Natural killer cell (primary cell): Measurements from ENCODE around the gene RNF220. TPM values are rescaled to one million over a fixed set of nuclear protein-coding genes. Genes with fewer than 3 reads are reported as not detected.

Experiments
- ATAC-seq, 3 donors: fragments of 150-1000 bp in 2 of 3; fragments of 200-7000 bp in 1 of 3; cut with Tn5 transposase; 1 replicate in 1 of 3; 2 replicates in 2 of 3; pipeline ENCODE4 v1.10.0; 2021; ENCODE audit warnings: mild to moderate bottlenecking in 2 of 3, moderate library complexity in 2 of 3
- DNase-seq, 2 donors: peaks; one replicate each; pipeline versions ENCODE4 v3.0.0 to v3.0.0-alpha.2; 2013 to 2021; ENCODE audit warnings: mixed read lengths in 1 of 2
- H3K27ac ChIP-seq: one replicate; pipeline ENCODE4 v1.5.1; 2013; ENCODE audit warnings: mild to moderate bottlenecking, low read length
- H3K27me3 ChIP-seq: one replicate; pipeline ENCODE4 v1.6.1; 2013; ENCODE audit warnings: low read length; ENCODE audit not compliant: control insufficient read depth, insufficient read depth
- H3K36me3 ChIP-seq: one replicate; pipeline ENCODE4 v1.6.1; 2013; ENCODE audit warnings: low read length; ENCODE audit not compliant: control insufficient read depth, insufficient read depth
- H3K4me1 ChIP-seq: one replicate; pipeline ENCODE4 v1.6.1; 2013; ENCODE audit warnings: low read length; ENCODE audit not compliant: control insufficient read depth, insufficient read depth
- H3K4me3 ChIP-seq: one replicate; pipeline ENCODE4 v1.5.1; 2013; ENCODE audit warnings: low read length
- H3K9me3 ChIP-seq: one replicate; pipeline ENCODE4 v1.6.1; 2013; ENCODE audit warnings: low read length; ENCODE audit not compliant: control insufficient read depth, insufficient read depth
- H3K27ac Mint-ChIP-seq, 2 donors: one replicate each; pipeline ENCODE4 v1.8.0; 2022; ENCODE audit warnings: mild to moderate bottlenecking in 2 of 2, mixed read lengths in 2 of 2, moderate library complexity in 1 of 2
- H3K27me3 Mint-ChIP-seq, 2 donors: one replicate each; pipeline ENCODE4 v1.8.0; 2022; ENCODE audit warnings: low read depth in 2 of 2, mixed read lengths in 2 of 2
- H3K36me3 Mint-ChIP-seq: one replicate; pipeline ENCODE4 v1.8.0; 2022; ENCODE audit warnings: mixed read lengths
- H3K4me1 Mint-ChIP-seq, 2 donors: one replicate each; pipeline ENCODE4 v1.8.0; 2022; ENCODE audit warnings: mixed read lengths in 2 of 2
- H3K4me3 Mint-ChIP-seq: one replicate; pipeline ENCODE4 v1.8.0; 2022; ENCODE audit warnings: mild to moderate bottlenecking, moderate library complexity, mixed read lengths
- H3K9me3 Mint-ChIP-seq, 2 donors: one replicate each; pipeline ENCODE4 v1.8.0; 2022; ENCODE audit warnings: mixed read lengths in 2 of 2
- WGBS: methylation state at CpG from one replicate; pipeline ENCODE4 v1.1.7; 2013; ENCODE audit warnings: missing lambda C conversion rate; ENCODE audit not compliant: insufficient coverage; 5-methylcytosine and 5-hydroxymethylcytosine counted together
- intact Hi-C: fragments of 100-400 bp; cut with micrococcal nuclease; formaldehyde crosslinking; loops from one replicate; pipeline ENCODE4 v1.14.2; 2022
- total RNA-seq, 4 donors: library from RNA; stranded (reverse); fragments of 120-200 nt in 1 of 4; gene quantifications; one replicate each; pipeline versions ENCODE4 v1.2.3 to v1.2.4, GENCODE V29; 2013 to 2022
- TF ChIP-seq, protein P1 (sequence below): fragments of 200-600 bp; IDR thresholded peaks from one replicate; pipeline ENCODE4 v1.8.0; 2022; ENCODE audit warnings: antibody characterized with exemption

Gene RNF220
- total RNA-seq, 3 donors from 2014 or later (not counting 1 experiment from before 2014, with no cell fraction given), result 88.5 to 107 (median 105) TPM

DNA sequence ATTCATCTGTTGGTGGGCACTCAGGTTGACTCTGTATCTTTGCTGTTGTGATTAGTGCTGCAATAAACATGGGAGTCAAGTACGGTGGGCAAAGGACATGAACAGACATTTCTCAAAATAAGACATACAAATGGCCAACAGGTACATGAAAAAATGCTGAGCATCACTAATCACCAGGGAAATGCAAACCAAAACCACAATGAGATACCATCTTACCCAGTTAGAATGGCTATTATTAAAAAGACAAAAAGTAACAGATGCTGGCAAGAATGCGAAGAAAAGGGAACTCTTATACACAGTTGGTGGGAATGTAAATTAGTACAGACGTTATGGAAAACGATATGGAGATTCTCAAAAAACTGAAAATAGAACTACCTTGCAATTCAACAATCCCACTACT lies 170.3 kb downstream of the RNF220 start:
- Histone ChIP-seq H3K27ac (no peak overlapping the region), H3K9me3 (no peaks in the 10 kb centered on the region), H3K36me3 (no peaks in the 10 kb centered on the region), H3K4me3 (no peak overlapping the region), H3K27me3 (no peaks in the 10 kb centered on the region), H3K4me1 (no peaks in the 10 kb centered on the region)
- Mint-ChIP-seq H3K4me3 (no peak overlapping the region), H3K36me3 (no peaks in the 10 kb centered on the region), H3K27ac (no peak overlapping the region), H3K4me1 (no peaks in the 10 kb centered on the region), H3K9me3 (no peaks in the 10 kb centered on the region), H3K27me3 (no peaks in the 10 kb centered on the region)
- 70% methylated on average over 2 of the region's 4 CpGs for WGBS
- TF ChIP-seq, protein P1, sequence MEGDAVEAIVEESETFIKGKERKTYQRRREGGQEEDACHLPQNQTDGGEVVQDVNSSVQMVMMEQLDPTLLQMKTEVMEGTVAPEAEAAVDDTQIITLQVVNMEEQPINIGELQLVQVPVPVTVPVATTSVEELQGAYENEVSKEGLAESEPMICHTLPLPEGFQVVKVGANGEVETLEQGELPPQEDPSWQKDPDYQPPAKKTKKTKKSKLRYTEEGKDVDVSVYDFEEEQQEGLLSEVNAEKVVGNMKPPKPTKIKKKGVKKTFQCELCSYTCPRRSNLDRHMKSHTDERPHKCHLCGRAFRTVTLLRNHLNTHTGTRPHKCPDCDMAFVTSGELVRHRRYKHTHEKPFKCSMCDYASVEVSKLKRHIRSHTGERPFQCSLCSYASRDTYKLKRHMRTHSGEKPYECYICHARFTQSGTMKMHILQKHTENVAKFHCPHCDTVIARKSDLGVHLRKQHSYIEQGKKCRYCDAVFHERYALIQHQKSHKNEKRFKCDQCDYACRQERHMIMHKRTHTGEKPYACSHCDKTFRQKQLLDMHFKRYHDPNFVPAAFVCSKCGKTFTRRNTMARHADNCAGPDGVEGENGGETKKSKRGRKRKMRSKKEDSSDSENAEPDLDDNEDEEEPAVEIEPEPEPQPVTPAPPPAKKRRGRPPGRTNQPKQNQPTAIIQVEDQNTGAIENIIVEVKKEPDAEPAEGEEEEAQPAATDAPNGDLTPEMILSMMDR, result no peak
- ATAC-seq (no peak), DNase-seq (no peak)
- intact Hi-C loops, result no loop called here

DNA sequence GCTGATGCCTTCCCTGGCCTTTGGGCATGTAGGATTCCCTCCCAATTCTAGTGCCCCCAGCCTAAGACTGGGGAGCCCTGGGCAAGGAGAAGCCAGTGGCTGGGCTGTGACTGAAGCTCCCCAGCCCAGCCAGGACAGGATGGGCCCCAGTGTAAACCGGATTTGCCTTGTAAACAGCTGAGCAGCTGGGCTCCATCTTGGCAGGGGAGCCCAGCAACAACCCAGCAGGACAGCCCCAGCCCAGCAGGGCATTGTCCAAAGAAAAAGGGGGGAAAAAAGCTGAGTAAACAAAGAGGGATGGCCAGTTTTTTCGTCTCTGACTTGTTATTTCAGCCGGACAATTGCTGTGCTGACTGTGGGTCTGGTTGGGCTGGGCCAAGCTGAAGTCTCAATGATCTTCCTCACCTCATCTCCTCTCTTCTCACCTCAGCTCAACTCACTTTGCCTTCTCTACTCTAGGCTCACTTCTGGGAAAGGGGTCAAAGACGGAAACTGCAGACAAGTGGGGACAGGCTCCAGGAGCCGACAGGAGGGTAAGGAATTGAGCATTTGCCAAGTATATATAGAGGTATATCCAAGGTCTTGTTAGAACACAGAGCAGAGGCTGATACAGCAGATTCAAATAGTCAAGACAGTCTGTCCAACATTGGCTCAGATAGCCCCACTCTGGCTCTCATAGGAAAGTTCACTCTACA lies 171.5 kb downstream of the RNF220 start:
- Histone ChIP-seq H3K4me3 (no peak overlapping the region), H3K36me3 (no peaks in the 10 kb centered on the region), H3K27me3 (no peaks in the 10 kb centered on the region), H3K4me1 (no peaks in the 10 kb centered on the region), H3K9me3 (no peaks in the 10 kb centered on the region), H3K27ac (no peak overlapping the region)
- no peak overlapping the region for H3K27ac Mint-ChIP-seq
- DNase-seq (no peak), ATAC-seq (no peak)
- H3K4me3 Mint-ChIP-seq, result no peak overlapping the region
- 87% methylated on average over 5 of the region's 5 CpGs for WGBS
- TF ChIP-seq, protein P1, result no peak
- no peaks in the 10 kb centered on the region for H3K27me3 Mint-ChIP-seq
- H3K4me1 Mint-ChIP-seq, result no peaks in the 10 kb centered on the region
- H3K9me3 Mint-ChIP-seq, result no peaks in the 10 kb centered on the region
- intact Hi-C loops, result no loop called here
- no peaks in the 10 kb centered on the region for H3K36me3 Mint-ChIP-seq

DNA sequence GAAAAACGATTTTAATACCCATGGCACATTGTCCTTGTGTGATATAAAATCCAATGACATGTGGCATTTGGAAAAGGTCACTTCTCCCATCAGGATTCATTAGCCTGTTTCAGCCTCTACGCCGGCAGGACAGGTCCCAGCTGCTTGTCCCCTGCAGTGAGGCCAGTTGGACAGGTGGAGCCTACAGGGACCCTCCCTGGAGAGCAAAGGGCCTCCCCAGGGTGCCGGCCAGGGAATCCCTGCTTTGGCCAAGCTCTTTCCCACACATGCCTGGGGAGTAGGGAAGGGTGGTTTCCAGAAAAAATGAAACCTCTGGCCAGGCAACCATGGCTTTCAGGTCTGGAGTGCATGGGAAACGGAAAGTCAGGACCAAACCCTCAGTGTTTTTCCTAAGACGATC lies 176.2 kb downstream of the RNF220 start:
- Mint-ChIP-seq H3K27ac (no peak overlapping the region), H3K36me3 (no peaks in the 10 kb centered on the region), H3K27me3 (no peaks in the 10 kb centered on the region), H3K4me3 (no peak overlapping the region), H3K4me1 (no peaks in the 10 kb centered on the region), H3K9me3 (no peaks in the 10 kb centered on the region)
- TF ChIP-seq, protein P1, result no peak
- Histone ChIP-seq H3K4me1 (no peaks in the 10 kb centered on the region), H3K4me3 (no peak overlapping the region), H3K36me3 (no peaks in the 10 kb centered on the region), H3K27ac (no peak overlapping the region), H3K9me3 (no peaks in the 10 kb centered on the region), H3K27me3 (no peaks in the 10 kb centered on the region)
- intact Hi-C loops, result no loop called here
- no peak for DNase-seq
- no peak for ATAC-seq
- WGBS, result 89% methylated on average over 6 of the region's 6 CpGs

DNA sequence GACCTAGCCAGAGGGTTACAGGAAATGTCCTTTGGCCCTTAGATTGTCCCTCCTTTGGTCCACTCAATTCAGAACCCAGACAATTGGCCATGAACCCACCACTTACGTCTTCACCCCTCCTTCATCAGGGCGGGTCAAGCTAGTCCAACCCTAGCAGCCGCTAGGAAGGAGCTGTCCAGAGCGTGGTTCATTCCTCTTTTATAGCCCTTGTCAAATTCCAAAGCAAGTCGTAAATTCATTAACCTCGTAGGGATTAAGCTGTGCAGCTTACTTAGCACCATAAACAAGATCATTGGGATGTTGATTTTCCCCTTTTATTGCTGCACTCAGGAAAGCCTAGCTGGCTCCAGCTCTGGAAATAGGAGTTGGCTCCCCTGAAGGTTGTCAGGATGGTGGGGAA lies 179.1 kb downstream of the RNF220 start:
- no peak for DNase-seq

More for the DNA sequence above, 179.1 kb downstream of the RNF220 start:
- Histone ChIP-seq H3K27ac (no peak overlapping the region), H3K4me3 (no peak overlapping the region), H3K36me3 (no peaks in the 10 kb centered on the region), H3K27me3 (no peaks in the 10 kb centered on the region), H3K9me3 (no peaks in the 10 kb centered on the region), H3K4me1 (no peaks in the 10 kb centered on the region)
- Mint-ChIP-seq H3K36me3 (no peaks in the 10 kb centered on the region), H3K27ac (no peak overlapping the region), H3K9me3 (no peaks in the 10 kb centered on the region), H3K27me3 (no peaks in the 10 kb centered on the region), H3K4me3 (no peak overlapping the region), H3K4me1 (no peaks in the 10 kb centered on the region)
- TF ChIP-seq, protein P1, result no peak
- intact Hi-C loops, result no loop called here
- ATAC-seq, result no peak
- 94% methylated on average over 6 of the region's 6 CpGs for WGBS
